Tibial nerve (tissue), 3 donors: ENCODE data around the gene SORCS2.

Experiments used
- POLR2A ChIP-seq, 2 donors: fragments of 450-650 bp; IDR thresholded peaks; one replicate each; pipeline ENCODE4 v1.6.1; 2017; ENCODE audit warnings: antibody characterized with exemption in 2 of 2, mild to moderate bottlenecking in 2 of 2, moderate library complexity in 2 of 2
- TF ChIP-seq, protein P1 (sequence below), 5 experiments: fragments of 200-600 bp in 3 of 5; fragments of 450-650 bp in 2 of 5; sonication (generic) in 3 of 5; IDR thresholded peaks; one replicate each; pipeline ENCODE4 v1.5.1; 2016 to 2019; ENCODE audit warnings: antibody characterized with exemption in 5 of 5, mild to moderate bottlenecking in 3 of 5, moderate library complexity in 2 of 5

DNA sequence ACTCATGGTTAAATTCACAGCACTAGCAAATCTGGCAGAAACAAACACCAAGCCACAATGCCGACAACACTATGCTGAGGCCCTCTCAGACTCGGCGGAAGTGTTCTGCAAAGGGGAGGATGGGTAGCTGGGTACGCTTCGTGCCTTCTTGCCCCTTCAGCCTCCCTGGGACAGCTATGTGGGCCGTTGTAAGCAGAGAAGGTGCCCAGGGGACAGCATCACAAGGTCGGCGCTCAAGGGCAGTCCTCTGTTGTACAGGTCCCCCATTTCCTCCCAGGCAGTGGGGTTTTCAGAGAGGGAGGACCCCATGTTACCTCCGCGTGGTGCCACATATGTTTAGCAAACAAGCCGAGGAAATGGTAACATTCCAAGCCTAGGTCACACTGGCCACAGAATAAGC is 573.7 kb downstream of the SORCS2 start:
- TF ChIP-seq, protein P1, sequence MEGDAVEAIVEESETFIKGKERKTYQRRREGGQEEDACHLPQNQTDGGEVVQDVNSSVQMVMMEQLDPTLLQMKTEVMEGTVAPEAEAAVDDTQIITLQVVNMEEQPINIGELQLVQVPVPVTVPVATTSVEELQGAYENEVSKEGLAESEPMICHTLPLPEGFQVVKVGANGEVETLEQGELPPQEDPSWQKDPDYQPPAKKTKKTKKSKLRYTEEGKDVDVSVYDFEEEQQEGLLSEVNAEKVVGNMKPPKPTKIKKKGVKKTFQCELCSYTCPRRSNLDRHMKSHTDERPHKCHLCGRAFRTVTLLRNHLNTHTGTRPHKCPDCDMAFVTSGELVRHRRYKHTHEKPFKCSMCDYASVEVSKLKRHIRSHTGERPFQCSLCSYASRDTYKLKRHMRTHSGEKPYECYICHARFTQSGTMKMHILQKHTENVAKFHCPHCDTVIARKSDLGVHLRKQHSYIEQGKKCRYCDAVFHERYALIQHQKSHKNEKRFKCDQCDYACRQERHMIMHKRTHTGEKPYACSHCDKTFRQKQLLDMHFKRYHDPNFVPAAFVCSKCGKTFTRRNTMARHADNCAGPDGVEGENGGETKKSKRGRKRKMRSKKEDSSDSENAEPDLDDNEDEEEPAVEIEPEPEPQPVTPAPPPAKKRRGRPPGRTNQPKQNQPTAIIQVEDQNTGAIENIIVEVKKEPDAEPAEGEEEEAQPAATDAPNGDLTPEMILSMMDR (IDR thresholded peaks at IDR 0.05), result no peak
- no peak for TF ChIP-seq POLR2A (IDR thresholded peaks at IDR 0.05)
